NCI-H1436 (cell line): ENCODE results near the gene SYS1.
A peak's percentile ranks its signal among the peaks of the same experiment; 100 is the strongest.

Experiments used
- DNase-seq: peaks from one replicate; lab custom pipeline; 2025; lab: John Stamatoyannopoulos, UW

Gene SYS1

GRCh38 chr20:45415822-45416637, 53.1 kb downstream of the SYS1 start, which contains the start of gene PIGT:
TSS of gene PIGT (plus strand) at chr20:45416141. CDS start at chr20:45416157, 16 bp downstream.
- DNase-seq, result peak; percentile 78

GRCh38 chr20:45416917-45417316, 54.0 kb downstream of the SYS1 start:
- DNase-seq, result no peak
